ENCODE data around the gene CDT1.

The CDT1 gene

GRCh38 chr16:88810166-88810911, 6.8 kb downstream of the CDT1 start:
- TF ChIP-seq ZNF274 (IDR thresholded peaks at IDR 0.05; ENCODE audit: low read depth, low read length) = no peak
- peak overlapping the region; percentile 85 for H3K4me3 ChIP-seq (ENCODE audit: low read length)

- no peak for TF ChIP-seq ZNF274 (IDR thresholded peaks at IDR 0.05; ENCODE audit: low read depth, low read length)
- peak overlapping the region; percentile 85 for H3K4me3 ChIP-seq (ENCODE audit: low read length)
Measured at GRCh38 chr16:88810912-88811768, 7.6 kb downstream of the CDT1 start.

GRCh38 chr16:88811769-88812512, 8.4 kb downstream of the CDT1 start, which contains the start of gene APRT:
TSS of gene APRT (minus strand) at chr16:88811928. CDS start at chr16:88811899, 29 bp downstream.
- TF ChIP-seq ZNF274 (IDR thresholded peaks at IDR 0.05; ENCODE audit: low read depth, low read length) = no peak
- H3K4me3 ChIP-seq (ENCODE audit: low read length) = peak within 1 kb of the TSS; percentile 85

GRCh38 chr16:88812513-88813268, 9.1 kb downstream of the CDT1 start:
- no peak for TF ChIP-seq ZNF274 (IDR thresholded peaks at IDR 0.05; ENCODE audit: low read depth, low read length)
- peak overlapping the region; percentile 55; the same call in 1 of the 2 replicates for H3K4me3 ChIP-seq (ENCODE audit: low read length)

GRCh38 chr16:88813269-88814143, 9.9 kb downstream of the CDT1 start:
- no peak for TF ChIP-seq ZNF274 (IDR thresholded peaks at IDR 0.05; ENCODE audit: low read depth, low read length)

GRCh38 chr16:88814144-88814502, 10.5 kb downstream of the CDT1 start:
- no peak for TF ChIP-seq ZNF274 (IDR thresholded peaks at IDR 0.05; ENCODE audit: low read depth, low read length)
- no peak overlapping the region for H3K4me3 ChIP-seq (ENCODE audit: low read length)

More at GRCh38 chr16:88813269-88814143, 9.9 kb downstream of the CDT1 start:
- H3K4me3 ChIP-seq (ENCODE audit: low read length) = no peak overlapping the region

- no peak for TF ChIP-seq ZNF274 (IDR thresholded peaks at IDR 0.05; ENCODE audit: low read depth, low read length)
- no peak overlapping the region for H3K4me3 ChIP-seq (ENCODE audit: low read length)
Measured at GRCh38 chr16:88815227-88815626, 11.6 kb downstream of the CDT1 start.

GRCh38 chr16:88815901-88816589, 12.5 kb downstream of the CDT1 start:
- no peak for TF ChIP-seq ZNF274 (IDR thresholded peaks at IDR 0.05; ENCODE audit: low read depth, low read length)

GRCh38 chr16:88816736-88817535, 13.3 kb downstream of the CDT1 start:
- no peak overlapping the region for H3K4me3 ChIP-seq (ENCODE audit: low read length)
- TF ChIP-seq ZNF274 (IDR thresholded peaks at IDR 0.05; ENCODE audit: low read depth, low read length) = no peak

More at GRCh38 chr16:88815901-88816589, 12.5 kb downstream of the CDT1 start:
- H3K4me3 ChIP-seq (ENCODE audit: low read length) = no peak overlapping the region

- H3K4me3 ChIP-seq (ENCODE audit: low read length) = no peak overlapping the region
- no peak for TF ChIP-seq ZNF274 (IDR thresholded peaks at IDR 0.05; ENCODE audit: low read depth, low read length)
Measured at GRCh38 chr16:88817785-88818574, 14.4 kb downstream of the CDT1 start.

- H3K4me3 ChIP-seq (ENCODE audit: low read length) = no peak overlapping the region
- TF ChIP-seq ZNF274 (IDR thresholded peaks at IDR 0.05; ENCODE audit: low read depth, low read length) = no peak
Measured at GRCh38 chr16:88818575-88818874, 14.9 kb downstream of the CDT1 start.

Data from GM08714 (cell line).